VCaP (cell line): ENCODE data around the gene TNNT3.

ENCODE experiments used
- H3K27ac ChIP-seq: fragments of 450-650 bp; 2 replicates; pipeline ENCODE4 v1.5.1; 2017
- CTCF ChIP-seq: fragments of 450-650 bp; conservative IDR thresholded peaks from 2 replicates; pipeline ENCODE4 v1.5.1; 2017; ENCODE audit warnings: mild to moderate bottlenecking, moderate library complexity

TNNT3 gene

GRCh38 chr11:1947592-1948237, 28.2 kb downstream of the TNNT3 start:
- no peak overlapping the region for H3K27ac ChIP-seq

GRCh38 chr11:1948389-1948788, 28.9 kb downstream of the TNNT3 start:
- no peak for TF ChIP-seq CTCF
- H3K27ac ChIP-seq: no peak overlapping the region

More at GRCh38 chr11:1947592-1948237, 28.2 kb downstream of the TNNT3 start:
- no peak for TF ChIP-seq CTCF

- TF ChIP-seq CTCF: no peak
- no peak overlapping the region for H3K27ac ChIP-seq
Measured at GRCh38 chr11:1949302-1949701, 29.8 kb downstream of the TNNT3 start.

- no peak overlapping the region for H3K27ac ChIP-seq
- TF ChIP-seq CTCF: no peak
Measured at GRCh38 chr11:1949922-1950321, 30.4 kb downstream of the TNNT3 start.

- TF ChIP-seq CTCF: no peak
- H3K27ac ChIP-seq: no peak overlapping the region
Measured at GRCh38 chr11:1952806-1953482, 33.4 kb downstream of the TNNT3 start.

GRCh38 chr11:1953489-1954266, 34.2 kb downstream of the TNNT3 start:
- no peak for TF ChIP-seq CTCF
- H3K27ac ChIP-seq: no peak overlapping the region

GRCh38 chr11:1958367-1958766, 38.9 kb downstream of the TNNT3 start:
- TF ChIP-seq CTCF: no peak
- no peak overlapping the region for H3K27ac ChIP-seq
